HEK293T (cell line): ENCODE data around the gene NT5DC2.

ENCODE experiments used
- CTCF ChIA-PET: fragments of 350-600 bp; formaldehyde crosslinking; extraction: SDS; loops from one replicate; lab custom pipeline; 2021; ENCODE audit warnings: antibody characterized with exemption, inconsistent platforms; lab: Yijun Ruan, JAX
- POLR2A ChIA-PET: fragments of 350-600 bp; formaldehyde crosslinking; extraction: SDS; loops from one replicate; lab custom pipeline; 2020; ENCODE audit warnings: antibody characterized with exemption, inconsistent platforms; lab: Yijun Ruan, JAX
- DNase-seq: peaks from one replicate; pipeline ENCODE4 v3.0.0; 2012; ENCODE audit warnings: mixed read lengths; ENCODE audit errors: extremely low spot score
- ARNT ChIP-seq: fragments of 450-650 bp; IDR thresholded peaks from 2 replicates; pipeline ENCODE4 v1.6.1; 2017; ENCODE audit warnings: mild to moderate bottlenecking
- BHLHE40 ChIP-seq: fragments of 450-650 bp; IDR thresholded peaks from 2 replicates; pipeline ENCODE4 v1.6.1; 2016; ENCODE audit warnings: mild to moderate bottlenecking, moderate library complexity, borderline replicate concordance
- CTBP1 ChIP-seq: fragments of 450-650 bp; IDR thresholded peaks from 2 replicates; pipeline ENCODE4 v1.6.1; 2016; ENCODE audit warnings: borderline replicate concordance
- ELF4 ChIP-seq: fragments of 450-650 bp; IDR thresholded peaks from 2 replicates; pipeline ENCODE4 v1.6.1; 2017; ENCODE audit warnings: antibody characterized with exemption
- FOXA1 ChIP-seq: fragments of 450-650 bp; IDR thresholded peaks from 2 replicates; pipeline ENCODE4 v1.6.1; 2016; ENCODE audit warnings: mild to moderate bottlenecking
- FOXK2 ChIP-seq: fragments of 450-650 bp; IDR thresholded peaks from 2 replicates; pipeline ENCODE4 v1.6.1; 2016; ENCODE audit warnings: mild to moderate bottlenecking
- FOXM1 ChIP-seq: fragments of 450-650 bp; IDR thresholded peaks from 2 replicates; pipeline ENCODE4 v1.6.1; 2017; ENCODE audit warnings: mild to moderate bottlenecking, borderline replicate concordance
- HDGF ChIP-seq: fragments of 450-650 bp; IDR thresholded peaks from 2 replicates; pipeline ENCODE4 v1.6.1; 2017; ENCODE audit warnings: antibody characterized with exemption, borderline replicate concordance
- L3MBTL2 ChIP-seq: fragments of 450-650 bp; conservative IDR thresholded peaks from 2 replicates; pipeline ENCODE4 v1.6.1; 2016; ENCODE audit warnings: mild to moderate bottlenecking
- LEF1 ChIP-seq: fragments of 450-650 bp; IDR thresholded peaks from 2 replicates; pipeline ENCODE4 v1.6.1; 2017; ENCODE audit warnings: mild to moderate bottlenecking, borderline replicate concordance
- NFRKB ChIP-seq: fragments of 450-650 bp; IDR thresholded peaks from 2 replicates; pipeline ENCODE4 v1.6.1; 2016; ENCODE audit warnings: mild to moderate bottlenecking, moderate library complexity
- SP1 ChIP-seq: fragments of 450-650 bp; IDR thresholded peaks from 2 replicates; pipeline ENCODE4 v1.6.1; 2017
- SUZ12 ChIP-seq: fragments of 450-650 bp; IDR thresholded peaks from 2 replicates; pipeline ENCODE4 v1.6.1; 2016; ENCODE audit warnings: mild to moderate bottlenecking
- TARDBP ChIP-seq: fragments of 450-650 bp; IDR thresholded peaks from 2 replicates; pipeline ENCODE4 v1.6.1; 2016
- ZNF384 ChIP-seq: fragments of 450-650 bp; IDR thresholded peaks from 2 replicates; pipeline ENCODE4 v1.6.1; 2016
- TF ChIP-seq, protein P1 (sequence below): fragments of 450-650 bp; IDR thresholded peaks from 2 replicates; pipeline ENCODE4 v1.6.1; 2016

Gene NT5DC2

DNA sequence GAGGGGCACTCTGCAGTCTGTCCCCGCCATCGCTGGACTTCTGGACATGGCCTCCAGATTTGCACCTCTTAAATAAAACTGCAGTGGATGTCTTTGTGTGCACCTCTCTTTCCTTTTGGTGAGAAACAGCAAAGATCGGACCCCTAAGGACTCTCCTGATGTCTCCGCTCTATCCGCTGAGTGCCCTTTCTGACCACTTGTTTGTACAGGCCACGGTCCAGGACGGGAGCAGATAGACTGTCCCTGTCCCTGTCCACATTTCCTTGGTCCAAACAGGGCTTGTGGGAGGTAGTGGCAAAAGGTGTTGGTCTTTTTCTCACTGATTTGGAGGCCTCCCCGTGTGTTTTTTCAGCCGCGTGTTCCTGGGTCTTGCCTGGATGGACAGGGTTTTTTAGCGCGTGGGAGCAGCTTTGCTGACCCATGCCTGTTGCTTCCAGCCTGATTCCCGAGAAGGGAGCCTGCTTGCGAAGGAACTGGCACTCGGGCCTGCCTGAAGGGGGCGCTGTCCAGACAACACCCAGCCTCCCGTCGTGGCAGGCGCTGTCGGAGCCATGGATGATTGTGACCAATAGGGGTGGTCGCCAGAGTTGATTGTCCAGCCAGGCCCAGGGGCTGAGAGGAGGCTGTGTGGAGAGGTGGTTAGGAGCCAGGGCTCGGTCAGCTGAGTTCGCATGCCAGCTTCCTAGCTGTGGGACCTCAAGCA is 51.7 kb downstream of the NT5DC2 start:
- ChIA-PET POLR2A (no interaction called here), CTCF (interaction anchor here (0.7 to 1.7 kb wide), 2 partner anchors 9 to 12 kb away, joined by 3 to 5 read pairs; no protein-coding TSS in a partner anchor)
- peak; percentile 70 for DNase-seq
- TF ChIP-seq SP1 = no peak
- TF ChIP-seq HDGF = no peak
- TF ChIP-seq BHLHE40 = no peak
- TF ChIP-seq SUZ12 = no peak
- TF ChIP-seq ELF4 = no peak
- TF ChIP-seq NFRKB = no peak
- no peak for TF ChIP-seq FOXM1
- no peak for TF ChIP-seq TARDBP
- no peak for TF ChIP-seq L3MBTL2
- no peak for TF ChIP-seq FOXA1
- no peak for TF ChIP-seq ZNF384
- TF ChIP-seq CTBP1 = no peak
- TF ChIP-seq, protein P1, sequence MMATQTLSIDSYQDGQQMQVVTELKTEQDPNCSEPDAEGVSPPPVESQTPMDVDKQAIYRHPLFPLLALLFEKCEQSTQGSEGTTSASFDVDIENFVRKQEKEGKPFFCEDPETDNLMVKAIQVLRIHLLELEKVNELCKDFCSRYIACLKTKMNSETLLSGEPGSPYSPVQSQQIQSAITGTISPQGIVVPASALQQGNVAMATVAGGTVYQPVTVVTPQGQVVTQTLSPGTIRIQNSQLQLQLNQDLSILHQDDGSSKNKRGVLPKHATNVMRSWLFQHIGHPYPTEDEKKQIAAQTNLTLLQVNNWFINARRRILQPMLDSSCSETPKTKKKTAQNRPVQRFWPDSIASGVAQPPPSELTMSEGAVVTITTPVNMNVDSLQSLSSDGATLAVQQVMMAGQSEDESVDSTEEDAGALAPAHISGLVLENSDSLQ = no peak
- no peak for TF ChIP-seq FOXK2
- no peak for TF ChIP-seq LEF1

- TF ChIP-seq CTBP1 (no peak), FOXM1 (no peak), L3MBTL2 (no peak), FOXA1 (no peak), ARNT (no peak), LEF1 (no peak), ZNF384 (no peak), SUZ12 (no peak), HDGF (no peak), TARDBP (no peak), ELF4 (no peak)
- TF ChIP-seq, protein P1 = no peak
- ChIA-PET CTCF (interaction anchor here (1.7 kb wide), 1 partner anchor 11 kb away, joined by 5 read pairs; no protein-coding TSS in a partner anchor), POLR2A (no interaction called here)
- DNase-seq = no peak
Measured at GRCh38 chr3:52480768-52481715, 52.6 kb downstream of the NT5DC2 start.

DNA sequence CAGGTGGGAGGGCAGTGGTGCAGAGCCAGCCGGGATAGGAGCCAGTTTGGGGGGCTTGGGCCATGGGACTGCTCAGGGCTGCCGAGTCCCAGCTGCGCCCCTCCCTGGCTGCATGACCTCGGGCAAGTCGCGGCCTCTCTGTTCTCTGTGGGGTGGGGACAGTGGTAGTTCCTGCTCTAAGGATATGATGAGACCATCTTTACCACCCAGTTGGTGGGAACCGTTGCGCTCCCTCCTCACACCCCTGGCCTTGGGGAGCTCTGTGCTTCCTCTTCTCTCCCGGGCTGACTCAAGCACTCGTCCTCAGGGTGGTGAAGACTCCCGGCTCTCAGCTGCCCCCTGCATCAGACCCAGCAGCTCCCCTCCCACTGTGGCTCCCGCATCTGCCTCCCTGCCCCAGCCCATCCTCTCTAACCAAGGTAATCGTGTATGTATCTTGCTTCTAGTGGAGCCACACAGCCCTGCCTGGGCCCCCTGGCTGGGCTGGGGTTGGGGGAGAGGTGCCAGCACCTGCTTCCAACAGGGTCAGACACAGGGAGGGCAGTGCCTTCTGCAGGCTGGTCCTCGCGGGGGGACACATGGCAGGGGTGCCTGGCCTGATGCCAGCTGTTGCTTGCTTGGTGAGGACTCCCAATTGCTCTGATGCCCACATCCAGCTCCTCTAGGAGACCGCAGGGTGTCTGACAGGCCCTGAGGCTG is 53.6 kb downstream of the NT5DC2 start:
- DNase-seq = no peak
- TF ChIP-seq, protein P1 = no peak
- POLR2A ChIA-PET = no interaction called here
- CTCF ChIA-PET = interaction anchor here (0.5 kb wide), 1 partner anchor 133 kb away, joined by 3 read pairs; no protein-coding TSS in a partner anchor

DNA sequence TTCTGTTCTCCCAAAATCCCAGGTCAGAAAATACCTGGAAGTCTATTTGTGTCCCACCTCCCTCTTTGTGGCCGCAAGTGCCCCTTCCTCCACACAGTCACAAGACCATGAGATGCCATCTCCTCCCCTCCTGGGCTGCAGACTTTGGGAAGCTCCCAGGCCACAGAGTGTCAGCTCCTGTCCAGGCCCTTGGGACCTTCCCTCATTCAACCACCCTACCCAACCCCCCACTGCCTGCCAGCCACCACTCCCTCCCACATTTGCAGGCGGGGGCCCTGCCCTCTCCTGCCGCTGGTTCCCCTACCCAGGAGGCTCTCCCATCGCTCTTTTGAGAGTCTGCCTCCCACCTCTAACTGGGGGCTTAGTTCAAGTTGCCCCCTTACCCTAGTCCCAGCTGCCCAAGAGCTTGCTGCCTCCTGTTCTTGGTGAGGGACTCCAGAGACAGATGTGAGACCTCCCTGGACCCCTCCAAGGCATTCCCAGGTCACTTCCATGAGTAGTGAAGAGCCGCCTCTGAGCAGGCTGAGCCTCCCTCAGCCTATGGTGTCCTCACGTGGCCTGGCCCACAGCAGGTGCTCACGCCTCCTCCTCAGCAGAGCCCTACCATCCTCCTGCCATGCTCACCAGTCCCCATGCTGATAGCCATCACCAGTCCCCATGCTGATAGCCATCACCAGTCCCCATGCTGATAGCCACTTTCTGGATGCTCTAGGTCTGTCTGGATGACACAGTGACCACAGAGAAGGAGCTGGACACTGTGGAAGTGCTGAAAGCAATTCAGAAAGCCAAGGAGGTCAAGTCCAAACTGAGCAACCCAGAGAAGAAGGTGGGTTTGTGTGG is 54.4 kb downstream of the NT5DC2 start:
- POLR2A ChIA-PET = no interaction called here
- CTCF ChIA-PET = interaction anchor here (0.5 kb wide), 1 partner anchor 133 kb away, joined by 3 read pairs; no protein-coding TSS in a partner anchor
- no peak for TF ChIP-seq ARNT
- TF ChIP-seq, protein P1 = no peak
- no peak for TF ChIP-seq LEF1
- no peak for TF ChIP-seq L3MBTL2
- TF ChIP-seq SUZ12 = no peak
- TF ChIP-seq FOXK2 = no peak
- TF ChIP-seq NFRKB = no peak
- no peak for TF ChIP-seq BHLHE40
- TF ChIP-seq ELF4 = no peak
- no peak for TF ChIP-seq ZNF384
- TF ChIP-seq FOXM1 = no peak

DNA sequence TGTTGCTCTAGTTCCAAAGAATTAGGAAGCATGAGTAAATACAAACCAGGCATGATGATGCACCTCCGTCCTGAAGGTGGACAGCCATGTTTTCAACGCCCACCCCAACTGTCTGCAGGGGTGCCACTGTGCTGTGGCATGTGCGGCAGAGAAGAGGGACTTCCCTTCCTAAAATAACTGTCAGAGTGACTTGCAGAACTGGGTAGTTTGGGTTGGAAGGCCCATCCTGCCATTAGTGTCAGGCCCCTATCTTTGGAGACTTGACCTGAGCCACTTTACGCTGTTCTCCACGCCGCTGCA is 55.9 kb downstream of the NT5DC2 start:
- DNase-seq = no peak
- TF ChIP-seq FOXM1 (no peak), HDGF (no peak), ELF4 (no peak), BHLHE40 (no peak), SP1 (no peak), ARNT (no peak), L3MBTL2 (no peak), TARDBP (no peak), FOXK2 (no peak), FOXA1 (no peak)
- ChIA-PET POLR2A (no interaction called here), CTCF (no interaction called here)

More for the DNA sequence above, 54.4 kb downstream of the NT5DC2 start:
- DNase-seq = no peak
